ENCODE results near the gene LINC00632. TPM values are rescaled to one million over a fixed set of nuclear protein-coding genes. Genes with fewer than 3 reads are reported as not detected.
"Not testable (repeated sequence)": the region's sequence is repeated elsewhere in the genome, so short reads cannot be mapped to it uniquely, and the experiment has no call there.

LINC00632 gene
- total RNA-seq, result 1 to 10 TPM in 1 of 2 donors, not detected in 1; 1.0 TPM

- Mint-ChIP-seq H3K4me3 (no peak within 1 kb of the TSS), H3K27ac (no peak within 1 kb of the TSS), H3K9me3 (no peaks in the 10 kb centered on the region), H3K4me1 (ENCODE audit: low read depth in 2 of 2) (no peaks in the 10 kb centered on the region), H3K36me3 (no peaks in the 10 kb centered on the region), H3K27me3 (peaks cover 0 to 13% of the 10 kb centered on the region in 2 donors)
- DNase-seq (ENCODE audit: low spot score) (no peak), ATAC-seq (no peak)
Observed at GRCh38 chrX:140709421-140709846, at the start of gene LINC00632. Gene LINC00632 (plus strand): TSS chrX:140709759.

GRCh38 chrX:140661643-140662042, 47.9 kb upstream of the LINC00632 start:
- DNase-seq (ENCODE audit: low spot score) (no peak), ATAC-seq (no peak)
- H3K27me3 Mint-ChIP-seq, result peaks cover 0 to 25% of the 10 kb centered on the region in 2 donors
- H3K4me3 Mint-ChIP-seq, result no peak overlapping the region
- H3K9me3 Mint-ChIP-seq, result no peaks in the 10 kb centered on the region
- H3K4me1 Mint-ChIP-seq (ENCODE audit: low read depth in 2 of 2), result no peaks in the 10 kb centered on the region
- no peak overlapping the region for H3K27ac Mint-ChIP-seq
- no peaks in the 10 kb centered on the region for H3K36me3 Mint-ChIP-seq

- no peaks in the 10 kb centered on the region for H3K9me3 Mint-ChIP-seq
- peaks cover 0 to 22% of the 10 kb centered on the region in 2 donors for H3K27me3 Mint-ChIP-seq
- no peaks in the 10 kb centered on the region for H3K36me3 Mint-ChIP-seq
- H3K27ac Mint-ChIP-seq, result no peak overlapping the region
- no peak overlapping the region for H3K4me3 Mint-ChIP-seq
- ATAC-seq (no peak), DNase-seq (ENCODE audit: low spot score) (no peak)
- no peaks in the 10 kb centered on the region for H3K4me1 Mint-ChIP-seq (ENCODE audit: low read depth in 2 of 2)
Observed at GRCh38 chrX:140664939-140665338, 44.6 kb upstream of the LINC00632 start.

GRCh38 chrX:140672840-140673731, 36.5 kb upstream of the LINC00632 start:
- Mint-ChIP-seq H3K27ac (no peak overlapping the region), H3K36me3 (no peaks in the 10 kb centered on the region), H3K9me3 (no peaks in the 10 kb centered on the region), H3K4me1 (ENCODE audit: low read depth in 2 of 2) (no peaks in the 10 kb centered on the region), H3K4me3 (no peak overlapping the region), H3K27me3 (peaks cover 0 to 12% of the 10 kb centered on the region in 2 donors)
- DNase-seq (ENCODE audit: low spot score) (no peak), ATAC-seq (no peak)

DNA sequence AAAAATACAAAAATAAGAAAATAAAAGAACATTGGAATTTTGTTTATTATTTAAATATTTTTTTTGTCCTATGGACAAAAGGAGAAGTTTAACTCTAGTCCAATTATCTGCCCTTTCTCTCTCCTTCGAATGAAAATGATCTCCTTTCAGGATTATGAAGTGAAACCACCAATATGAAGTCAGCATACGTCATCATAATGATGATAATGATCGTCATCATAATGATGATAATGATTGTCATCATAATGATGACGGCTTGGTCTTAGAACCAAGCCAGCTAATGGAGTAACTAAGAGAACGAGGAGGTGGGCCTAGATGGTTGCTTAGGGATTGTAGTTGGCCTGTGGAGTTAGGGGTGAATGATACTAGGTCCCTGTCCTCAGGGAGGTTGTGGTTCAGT, 21.9 kb upstream of the LINC00632 start:
- no peaks in the 10 kb centered on the region for H3K9me3 Mint-ChIP-seq
- DNase-seq (ENCODE audit: low spot score), result no peak
- no peak overlapping the region for H3K4me3 Mint-ChIP-seq
- ATAC-seq, result no peak
- H3K27ac Mint-ChIP-seq, result no peak overlapping the region
- peaks cover 0 to 10% of the 10 kb centered on the region in 2 donors for H3K27me3 Mint-ChIP-seq
- H3K36me3 Mint-ChIP-seq, result no peaks in the 10 kb centered on the region
- no peaks in the 10 kb centered on the region for H3K4me1 Mint-ChIP-seq (ENCODE audit: low read depth in 2 of 2)

DNA sequence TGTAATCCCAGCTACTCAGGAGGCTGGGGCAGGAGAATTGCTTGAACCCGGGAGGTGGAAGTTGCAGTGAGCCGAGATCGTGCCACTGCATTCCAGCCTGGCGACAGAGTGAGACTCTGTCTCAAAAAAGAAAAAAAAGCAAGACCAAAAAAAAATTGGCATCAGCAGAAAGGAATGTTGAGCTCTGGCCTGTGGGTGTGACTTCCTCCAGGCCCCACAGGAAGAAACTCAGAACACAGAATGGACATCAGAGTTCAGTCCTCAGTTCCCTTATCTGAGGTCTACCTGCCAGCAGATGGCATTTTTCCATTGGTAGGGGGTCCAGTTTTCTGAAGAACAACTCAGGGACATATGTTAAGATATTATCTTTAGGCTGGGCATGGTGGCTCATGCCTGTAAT, 18.0 kb upstream of the LINC00632 start:
- H3K4me3 Mint-ChIP-seq; H3K9me3 Mint-ChIP-seq; H3K4me1 Mint-ChIP-seq (ENCODE audit: low read depth in 2 of 2); H3K36me3 Mint-ChIP-seq; H3K27ac Mint-ChIP-seq; ATAC-seq; DNase-seq (ENCODE audit: low spot score); H3K27me3 Mint-ChIP-seq: not testable (repeated sequence)

- Mint-ChIP-seq H3K27me3 (no peaks in the 10 kb centered on the region), H3K27ac (no peak overlapping the region), H3K4me1 (ENCODE audit: low read depth in 2 of 2) (no peaks in the 10 kb centered on the region), H3K4me3 (no peak overlapping the region), H3K36me3 (no peaks in the 10 kb centered on the region), H3K9me3 (no peaks in the 10 kb centered on the region)
- ATAC-seq, result no peak
- DNase-seq (ENCODE audit: low spot score), result no peak
Observed at GRCh38 chrX:140697618-140698017, 11.9 kb upstream of the LINC00632 start.

GRCh38 chrX:140701480-140701879, 8.1 kb upstream of the LINC00632 start:
- ATAC-seq (no peak), DNase-seq (ENCODE audit: low spot score) (no peak)
- H3K36me3 Mint-ChIP-seq, result no peaks in the 10 kb centered on the region
- peaks cover 0 to 4% of the 10 kb centered on the region in 2 donors for H3K27me3 Mint-ChIP-seq
- no peak overlapping the region for H3K4me3 Mint-ChIP-seq
- no peak overlapping the region for H3K27ac Mint-ChIP-seq
- no peaks in the 10 kb centered on the region for H3K9me3 Mint-ChIP-seq
- H3K4me1 Mint-ChIP-seq (ENCODE audit: low read depth in 2 of 2), result no peaks in the 10 kb centered on the region

DNA sequence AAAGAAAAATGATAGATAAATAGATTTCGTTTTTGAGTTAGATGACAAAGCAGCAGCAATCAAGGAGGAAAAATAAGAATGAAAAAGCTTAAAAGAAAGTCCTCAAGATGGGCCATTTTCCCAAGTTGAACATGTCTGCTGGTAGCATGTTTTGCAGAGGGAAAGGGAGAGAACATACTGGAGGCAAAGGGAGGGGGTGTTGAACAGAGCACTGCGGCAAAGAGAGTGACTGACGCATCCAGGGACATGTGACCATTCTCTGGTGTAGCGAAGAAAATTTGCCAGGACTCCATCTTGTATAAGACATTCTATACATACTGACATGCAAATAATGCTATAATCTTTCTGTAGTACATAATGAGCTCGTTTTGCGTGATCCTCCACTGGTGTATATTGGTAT, 1.2 kb downstream of the LINC00632 start:
- Mint-ChIP-seq H3K4me3 (no peak overlapping the region), H3K27ac (no peak overlapping the region), H3K4me1 (ENCODE audit: low read depth in 2 of 2) (no peaks in the 10 kb centered on the region), H3K27me3 (peaks cover 0 to 11% of the 10 kb centered on the region in 2 donors), H3K9me3 (no peaks in the 10 kb centered on the region), H3K36me3 (no peaks in the 10 kb centered on the region)
- DNase-seq (ENCODE audit: low spot score) (no peak), ATAC-seq (no peak)

GRCh38 chrX:140711894-140712293, 2.3 kb downstream of the LINC00632 start:
- Mint-ChIP-seq H3K27me3 (peaks cover 0 to 9% of the 10 kb centered on the region in 2 donors), H3K9me3 (no peaks in the 10 kb centered on the region), H3K36me3 (no peaks in the 10 kb centered on the region), H3K27ac (no peak overlapping the region), H3K4me3 (no peak overlapping the region), H3K4me1 (ENCODE audit: low read depth in 2 of 2) (no peaks in the 10 kb centered on the region)
- no peak for DNase-seq (ENCODE audit: low spot score)
- no peak for ATAC-seq

GRCh38 chrX:140712413-140713173, 3.0 kb downstream of the LINC00632 start:
- H3K4me3 Mint-ChIP-seq, result no peak overlapping the region
- H3K9me3 Mint-ChIP-seq, result no peaks in the 10 kb centered on the region
- no peak overlapping the region for H3K27ac Mint-ChIP-seq
- DNase-seq (ENCODE audit: low spot score), result no peak
- ATAC-seq, result no peak
- no peaks in the 10 kb centered on the region for H3K36me3 Mint-ChIP-seq
- peaks cover 0 to 9% of the 10 kb centered on the region in 2 donors for H3K27me3 Mint-ChIP-seq
- H3K4me1 Mint-ChIP-seq (ENCODE audit: low read depth in 2 of 2), result no peaks in the 10 kb centered on the region

GRCh38 chrX:140713174-140713539, 3.6 kb downstream of the LINC00632 start:
- Mint-ChIP-seq H3K4me3 (no peak overlapping the region), H3K27me3 (peaks cover 0 to 9% of the 10 kb centered on the region in 2 donors), H3K36me3 (no peaks in the 10 kb centered on the region), H3K9me3 (no peaks in the 10 kb centered on the region), H3K4me1 (ENCODE audit: low read depth in 2 of 2) (no peaks in the 10 kb centered on the region), H3K27ac (no peak overlapping the region)
- DNase-seq (ENCODE audit: low spot score), result no peak
- no peak for ATAC-seq

DNA sequence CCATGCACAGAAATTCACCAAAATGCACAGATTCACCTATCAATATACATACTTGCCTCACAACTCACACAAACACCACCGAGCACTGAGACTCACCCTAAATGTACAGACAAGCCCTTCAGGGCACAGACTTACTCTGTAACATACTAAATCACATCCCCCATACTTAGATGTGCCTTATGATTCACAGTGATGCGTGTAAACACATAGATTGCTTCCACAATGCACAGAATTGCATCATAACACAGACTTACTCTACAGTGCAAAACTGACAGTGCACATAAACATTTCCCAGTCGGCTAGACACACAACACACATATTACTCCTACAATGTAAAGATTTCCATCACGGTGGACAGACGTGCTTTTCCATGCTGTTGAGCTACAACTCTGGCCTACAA, 6.2 kb downstream of the LINC00632 start:
- H3K9me3 Mint-ChIP-seq, result no peaks in the 10 kb centered on the region
- H3K36me3 Mint-ChIP-seq, result no peaks in the 10 kb centered on the region
- DNase-seq (ENCODE audit: low spot score) (no peak), ATAC-seq (no peak)
- H3K27me3 Mint-ChIP-seq, result no peaks in the 10 kb centered on the region
- no peaks in the 10 kb centered on the region for H3K4me1 Mint-ChIP-seq (ENCODE audit: low read depth in 2 of 2)
- no peak overlapping the region for H3K4me3 Mint-ChIP-seq
- H3K27ac Mint-ChIP-seq, result no peak overlapping the region

DNA sequence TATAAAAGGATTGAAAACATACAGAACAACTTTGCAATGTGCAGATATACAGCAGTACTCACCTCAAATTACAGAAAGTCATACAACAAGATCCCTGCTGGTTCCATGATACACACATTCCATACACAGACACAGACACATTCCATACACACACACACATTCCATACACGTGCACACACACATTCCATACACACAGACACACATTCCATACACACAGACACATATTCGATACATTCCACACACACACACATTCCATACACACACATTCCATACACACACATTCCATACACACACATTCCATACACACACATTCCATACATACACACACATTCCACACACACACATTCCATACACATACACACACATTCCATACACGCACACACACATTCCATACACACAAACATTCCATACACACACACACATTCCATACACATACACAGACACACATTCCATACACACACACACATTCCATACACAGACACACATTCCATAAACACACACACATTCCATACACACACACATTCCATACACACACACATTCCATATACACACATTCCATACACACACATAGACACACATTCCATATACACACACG, 13.7 kb downstream of the LINC00632 start:
- Mint-ChIP-seq H3K4me1 (ENCODE audit: low read depth in 2 of 2) (no peaks in the 10 kb centered on the region), H3K36me3 (no peaks in the 10 kb centered on the region), H3K27ac (no peak overlapping the region), H3K9me3 (no peaks in the 10 kb centered on the region), H3K27me3 (no peaks in the 10 kb centered on the region), H3K4me3 (no peak overlapping the region)
- no peak for ATAC-seq
- DNase-seq (ENCODE audit: low spot score), result no peak

Data from natural killer cell treated with Interleukin-12 subunit alpha and Interleukin-12 subunit beta and Interleukin-15 and Interleukin-18, amount 100 ng/mL, for 72 hours (primary cell).